ENCODE measurements around the gene UBA6.

The UBA6 gene

DNA sequence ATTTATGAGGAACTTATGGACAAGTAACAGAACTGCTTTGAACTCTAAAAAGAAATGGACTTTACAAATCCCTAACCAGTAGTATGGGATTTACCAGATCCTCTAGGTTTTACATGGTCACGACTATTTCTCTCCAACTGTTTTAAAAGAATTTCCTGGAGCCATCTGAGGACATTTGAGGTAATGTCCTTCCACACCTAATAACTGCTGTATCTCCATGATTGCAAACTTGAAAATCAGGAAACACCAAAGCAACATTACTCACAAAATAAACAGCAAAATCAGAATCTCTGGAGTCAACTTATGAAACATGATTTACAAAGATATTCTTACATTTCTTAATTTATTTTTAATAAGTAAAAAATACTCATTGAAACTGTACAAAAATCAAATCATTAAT is 84.5 kb downstream of the UBA6 start:
- TF ChIP-seq JUND (IDR thresholded peaks at IDR 0.05; ENCODE audit: low read depth): no peak
- no peak for DNase-seq (ENCODE audit: low read depth in 1 of 2, low spot score in 1 of 2)
- in situ Hi-C loops (cut with HindIII; ENCODE audit: low pct_unique_long_range_greater_than_20kb, low sequenced_read_pairs): no loop called here

DNA sequence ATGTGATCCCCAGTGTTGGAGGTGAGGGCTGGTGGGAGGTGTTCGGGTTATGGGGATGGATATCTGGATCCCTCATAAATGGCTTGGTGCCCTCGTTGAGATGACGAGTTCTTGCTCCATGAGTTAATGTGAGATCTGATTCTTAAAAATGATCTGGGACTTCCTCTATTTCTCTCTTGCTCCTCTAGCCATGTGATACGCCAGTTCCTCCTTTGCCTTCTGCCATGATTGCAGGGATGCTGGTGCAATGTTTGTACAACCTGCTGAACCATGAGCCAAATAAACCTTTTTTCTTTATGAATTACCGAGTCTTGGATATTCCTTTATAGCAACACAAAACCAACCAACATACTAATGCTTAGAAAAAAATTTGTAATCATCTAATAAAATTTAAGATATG is 85.8 kb downstream of the UBA6 start:
- in situ Hi-C loops (cut with HindIII; ENCODE audit: low pct_unique_long_range_greater_than_20kb, low sequenced_read_pairs): no loop called here
- no peak for TF ChIP-seq JUND (IDR thresholded peaks at IDR 0.05; ENCODE audit: low read depth)
- DNase-seq (ENCODE audit: low read depth in 1 of 2, low spot score in 1 of 2): no peak

GRCh38 chr4:67614186-67614585 is 86.8 kb downstream of the UBA6 start:
- TF ChIP-seq JUND (IDR thresholded peaks at IDR 0.05; ENCODE audit: low read depth): no peak
- in situ Hi-C loops (cut with HindIII; ENCODE audit: low pct_unique_long_range_greater_than_20kb, low sequenced_read_pairs): no loop called here
- no peak for DNase-seq (ENCODE audit: low read depth in 1 of 2, low spot score in 1 of 2)

DNA sequence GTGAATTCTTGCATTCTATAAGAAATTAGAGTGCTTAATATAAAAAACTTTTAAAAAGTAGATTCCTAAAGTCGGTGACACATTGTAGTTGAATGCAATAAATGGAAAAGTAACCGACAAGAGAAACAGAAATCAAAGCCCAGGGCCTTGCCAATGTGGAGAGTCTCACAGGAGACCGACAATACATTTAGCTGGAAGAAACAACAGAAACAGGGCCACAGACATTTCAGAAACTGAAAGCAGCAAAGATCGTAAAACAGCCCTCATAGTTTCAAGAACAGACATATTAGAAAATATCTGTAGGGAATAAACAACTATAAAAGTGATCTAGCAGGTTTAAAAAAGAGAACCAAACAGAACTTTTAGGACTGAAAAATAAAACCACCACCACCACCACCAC is 92.9 kb downstream of the UBA6 start:
- DNase-seq (ENCODE audit: low read depth in 1 of 2, low spot score in 1 of 2): no peak
- TF ChIP-seq JUND (IDR thresholded peaks at IDR 0.05; ENCODE audit: low read depth): no peak
- in situ Hi-C loops (cut with HindIII; ENCODE audit: low pct_unique_long_range_greater_than_20kb, low sequenced_read_pairs): no loop called here

DNA sequence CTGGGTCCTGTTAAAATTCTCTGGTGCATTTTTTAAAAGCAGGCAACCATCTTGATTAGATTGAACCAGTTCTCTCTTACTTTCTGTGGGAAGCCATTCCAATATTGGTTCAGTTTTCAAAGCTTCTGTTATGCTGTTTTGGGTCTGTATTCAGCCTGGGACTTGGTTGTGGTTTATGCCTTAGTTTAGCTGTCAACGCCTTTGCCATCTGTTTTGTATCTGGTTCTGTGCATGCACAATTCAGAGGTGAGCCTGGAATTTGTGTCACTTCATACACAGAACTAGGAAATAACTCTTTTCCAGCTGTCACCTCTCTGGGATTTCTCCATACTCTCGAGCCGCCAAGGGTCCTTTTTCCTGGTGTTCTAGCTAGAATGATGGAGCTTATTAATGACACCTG is 96.2 kb downstream of the UBA6 start:
- no peak for TF ChIP-seq JUND (IDR thresholded peaks at IDR 0.05; ENCODE audit: low read depth)

DNA sequence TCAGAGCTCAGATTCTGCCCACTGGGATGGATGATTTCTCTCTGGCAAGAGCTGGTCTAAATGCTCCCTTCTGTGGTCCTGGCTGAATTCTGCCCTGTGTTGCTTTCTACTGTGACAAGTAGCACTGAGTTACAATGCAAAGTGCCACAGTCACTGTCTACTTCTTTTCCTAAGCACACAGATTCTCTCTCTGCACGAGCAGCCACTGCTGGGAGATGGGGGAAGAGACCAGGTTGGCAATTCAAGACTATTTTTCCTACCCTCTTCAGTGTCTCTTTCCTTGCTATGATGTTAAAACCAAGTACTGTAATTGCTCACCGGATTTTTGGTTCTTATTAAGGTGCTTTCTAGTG is 97.0 kb downstream of the UBA6 start:
- in situ Hi-C loops (cut with HindIII; ENCODE audit: low pct_unique_long_range_greater_than_20kb, low sequenced_read_pairs): no loop called here
- no peak for DNase-seq (ENCODE audit: low read depth in 1 of 2, low spot score in 1 of 2)
- no peak for TF ChIP-seq JUND (IDR thresholded peaks at IDR 0.05; ENCODE audit: low read depth)

More for the DNA sequence above, 96.2 kb downstream of the UBA6 start:
- DNase-seq (ENCODE audit: low read depth in 1 of 2, low spot score in 1 of 2): no peak
- in situ Hi-C loops (cut with HindIII; ENCODE audit: low pct_unique_long_range_greater_than_20kb, low sequenced_read_pairs): no loop called here

DNA sequence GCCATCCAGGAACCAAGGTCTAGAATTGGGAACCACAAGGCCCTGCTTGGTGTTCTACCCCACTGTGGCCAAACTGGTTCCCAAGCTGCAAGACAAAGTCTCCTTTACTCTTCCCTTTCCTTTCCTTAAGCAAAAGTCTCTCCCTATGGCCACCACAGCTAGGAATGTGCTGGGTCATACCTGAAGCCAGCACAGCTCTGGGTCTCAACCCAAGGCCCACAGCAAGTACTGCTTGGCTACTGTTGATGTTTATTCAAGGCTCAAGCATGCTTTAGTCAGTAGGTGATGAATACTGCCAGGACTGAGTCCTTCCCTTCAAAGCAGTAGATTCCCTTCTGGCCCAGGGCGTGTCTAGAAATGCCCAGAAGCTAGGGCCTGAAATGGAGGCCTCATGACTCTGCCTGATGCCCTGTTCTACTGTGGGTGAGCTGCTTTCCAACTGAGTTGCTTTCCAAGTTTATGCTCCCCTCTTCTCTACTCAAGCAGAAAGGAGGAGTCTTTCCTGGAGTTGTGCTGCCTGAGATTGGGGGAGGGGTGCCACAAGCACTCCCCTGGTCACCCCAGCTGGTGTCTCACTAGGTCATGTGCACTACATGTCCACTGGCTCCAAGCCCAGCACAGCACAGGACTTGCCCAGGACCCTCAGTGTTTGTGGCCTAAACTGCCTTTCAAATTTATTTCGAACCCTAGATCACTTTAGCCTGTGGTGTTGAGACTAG is 97.5 kb downstream of the UBA6 start:
- no peak for DNase-seq (ENCODE audit: low read depth in 1 of 2, low spot score in 1 of 2)
- TF ChIP-seq JUND (IDR thresholded peaks at IDR 0.05; ENCODE audit: low read depth): no peak
- in situ Hi-C loops (cut with HindIII; ENCODE audit: low pct_unique_long_range_greater_than_20kb, low sequenced_read_pairs): no loop called here

GRCh38 chr4:67593741-67594175 is 107.2 kb downstream of the UBA6 start:
- in situ Hi-C loops (cut with HindIII; ENCODE audit: low pct_unique_long_range_greater_than_20kb, low sequenced_read_pairs): no loop called here
- no peak for TF ChIP-seq JUND (IDR thresholded peaks at IDR 0.05; ENCODE audit: low read depth)
- no peak for DNase-seq (ENCODE audit: low read depth in 1 of 2, low spot score in 1 of 2)

DNA sequence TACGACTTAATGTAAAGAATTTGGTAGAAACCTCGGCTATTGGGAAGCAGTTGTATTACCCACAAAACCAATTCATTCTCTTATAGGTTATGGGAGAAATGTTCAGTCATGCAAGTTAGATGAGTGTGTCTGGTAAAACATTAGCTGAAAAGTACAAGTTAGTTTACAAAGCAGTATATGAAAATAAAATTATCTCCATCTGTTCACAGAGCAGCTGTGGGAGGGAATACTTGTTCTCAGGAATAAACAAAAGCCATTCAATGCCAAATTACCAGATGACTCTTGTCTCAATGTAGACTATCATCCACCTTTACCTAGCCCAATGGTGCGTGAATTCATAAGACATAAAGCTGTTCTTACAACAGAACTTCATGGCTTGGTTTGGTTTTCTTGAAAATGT is 113.8 kb downstream of the UBA6 start:
- in situ Hi-C loops (cut with HindIII; ENCODE audit: low pct_unique_long_range_greater_than_20kb, low sequenced_read_pairs): no loop called here
- no peak for TF ChIP-seq JUND (IDR thresholded peaks at IDR 0.05; ENCODE audit: low read depth)

GRCh38 chr4:67584496-67584895 is 116.5 kb downstream of the UBA6 start:
- TF ChIP-seq JUND (IDR thresholded peaks at IDR 0.05; ENCODE audit: low read depth): no peak
- DNase-seq (ENCODE audit: low read depth in 1 of 2, low spot score in 1 of 2): no peak
- in situ Hi-C loops (cut with HindIII; ENCODE audit: low pct_unique_long_range_greater_than_20kb, low sequenced_read_pairs): no loop called here

More for the DNA sequence above, 113.8 kb downstream of the UBA6 start:
- DNase-seq (ENCODE audit: low read depth in 1 of 2, low spot score in 1 of 2): no peak

GRCh38 chr4:67581913-67582312 is 119.0 kb downstream of the UBA6 start:
- in situ Hi-C loops (cut with HindIII; ENCODE audit: low pct_unique_long_range_greater_than_20kb, low sequenced_read_pairs): no loop called here
- no peak for TF ChIP-seq JUND (IDR thresholded peaks at IDR 0.05; ENCODE audit: low read depth)
- DNase-seq (ENCODE audit: low read depth in 1 of 2, low spot score in 1 of 2): no peak

- no peak for TF ChIP-seq JUND (IDR thresholded peaks at IDR 0.05; ENCODE audit: low read depth)
- no peak for DNase-seq (ENCODE audit: low read depth in 1 of 2, low spot score in 1 of 2)
- in situ Hi-C loops (cut with HindIII; ENCODE audit: low pct_unique_long_range_greater_than_20kb, low sequenced_read_pairs): no loop called here
Observed at GRCh38 chr4:67581208-67581857, 119.6 kb downstream of the UBA6 start.

GRCh38 chr4:67580577-67580976 is 120.4 kb downstream of the UBA6 start:
- no peak for TF ChIP-seq JUND (IDR thresholded peaks at IDR 0.05; ENCODE audit: low read depth)
- DNase-seq (ENCODE audit: low read depth in 1 of 2, low spot score in 1 of 2): no peak
- in situ Hi-C loops (cut with HindIII; ENCODE audit: low pct_unique_long_range_greater_than_20kb, low sequenced_read_pairs): no loop called here

- DNase-seq (ENCODE audit: low read depth in 1 of 2, low spot score in 1 of 2): no peak
- in situ Hi-C loops (cut with HindIII; ENCODE audit: low pct_unique_long_range_greater_than_20kb, low sequenced_read_pairs): no loop called here
Observed at GRCh38 chr4:67576538-67576937, 124.4 kb downstream of the UBA6 start.

More at GRCh38 chr4:67576538-67576937, 124.4 kb downstream of the UBA6 start:
- TF ChIP-seq JUND (IDR thresholded peaks at IDR 0.05; ENCODE audit: low read depth): no peak
